BLaER1 treated with 17β-estradiol and CSF1 and Interleukin-3, amounts not matched to agents 10 nM and 100 nM (cell line): ENCODE results near the gene MAGEA10.
A peak's percentile ranks its signal among the peaks of the same experiment; 100 is the strongest.
"Not testable (repeated sequence)": the region's sequence is repeated elsewhere in the genome, so short reads cannot be mapped to it uniquely, and the experiment has no call there.

Experiments
- H3K27ac ChIP-seq, 11 experiments: shearing (Covaris generic); formaldehyde crosslinking; 2 replicates each; pipeline ENCODE4 v1.8.1; 2022
- H3K27me3 ChIP-seq, 11 experiments: shearing (Covaris generic); formaldehyde crosslinking; 2 replicates each; pipeline ENCODE4 v1.8.1; 2022
- H3K36me3 ChIP-seq, 11 experiments: shearing (Covaris generic); formaldehyde crosslinking; 2 replicates each; pipeline ENCODE4 v1.8.1; 2022
- H3K4me1 ChIP-seq, 10 experiments: shearing (Covaris generic); formaldehyde crosslinking; 2 replicates each; pipeline ENCODE4 v1.8.1; 2022
- H3K4me2 ChIP-seq, 11 experiments: shearing (Covaris generic); formaldehyde crosslinking; 2 replicates each; pipeline ENCODE4 v1.8.1; 2022
- H3K4me3 ChIP-seq, 10 experiments: shearing (Covaris generic); formaldehyde crosslinking; 2 replicates each; pipeline ENCODE4 v1.8.1; 2022
- H3K9ac ChIP-seq, 11 experiments: shearing (Covaris generic); formaldehyde crosslinking; 2 replicates each; pipeline ENCODE4 v1.8.1; 2022
- H3K9me3 ChIP-seq, 11 experiments: shearing (Covaris generic); formaldehyde crosslinking; replicated peaks in 1 of 11; 2 replicates each; pipeline ENCODE4 v1.8.1; 2022
- H4K20me1 ChIP-seq, 11 experiments: shearing (Covaris generic); formaldehyde crosslinking; 2 replicates each; pipeline ENCODE4 v1.8.1; 2022
- Cebpa-rat ChIP-seq, 11 experiments: shearing (Covaris generic); IDR thresholded peaks; 2 replicates each; pipeline ENCODE4 v1.8.1; 2022

Gene MAGEA10

GRCh38 chrX:152154050-152154449 lies 15.7 kb upstream of the MAGEA10 start:
- peaks cover 0 to 5% (median 0%) of the 10 kb centered on the region in 11 experiments; a peak in 4 of 22 replicates for H3K9me3 ChIP-seq
- H4K20me1 ChIP-seq = no peaks in the 10 kb centered on the region
- no peak overlapping the region for H3K9ac ChIP-seq
- TF ChIP-seq Cebpa-rat (IDR thresholded peaks at IDR 0.05) = no peak
- no peak overlapping the region for H3K27ac ChIP-seq
- H3K4me1 ChIP-seq = peaks cover 0 to 9% (median 0%) of the 10 kb centered on the region in 10 experiments; a peak in 3 of 20 replicates
- H3K4me2 ChIP-seq = no peak overlapping the region
- no peaks in the 10 kb centered on the region for H3K36me3 ChIP-seq
- H3K27me3 ChIP-seq = peaks cover 85 to 99% (median 96%) of the 10 kb centered on the region in 11 experiments
- H3K4me3 ChIP-seq = no peak overlapping the region

- Histone ChIP-seq H3K4me1 (peaks cover 0 to 9% (median 0%) of the 10 kb centered on the region in 10 experiments; a peak in 3 of 20 replicates), H3K36me3 (no peaks in the 10 kb centered on the region), H3K9ac (no peak overlapping the region), H4K20me1 (no peaks in the 10 kb centered on the region), H3K4me3 (no peak overlapping the region), H3K27ac (no peak overlapping the region), H3K4me2 (no peak overlapping the region), H3K27me3 (peaks cover 83 to 99% (median 96%) of the 10 kb centered on the region in 11 experiments), H3K9me3 (no peaks in the 10 kb centered on the region; a peak in 1 of 22 replicates)
- TF ChIP-seq Cebpa-rat (IDR thresholded peaks at IDR 0.05) = no peak
Measured at GRCh38 chrX:152151256-152151655, 12.9 kb upstream of the MAGEA10 start.

GRCh38 chrX:152149648-152150047 lies 11.3 kb upstream of the MAGEA10 start:
- Histone ChIP-seq H3K9me3 (no peaks in the 10 kb centered on the region; a peak in 1 of 22 replicates), H3K4me1 (peaks cover 0 to 9% (median 0%) of the 10 kb centered on the region in 10 experiments; a peak in 3 of 20 replicates), H3K4me2 (peak overlapping the region in 5 of 11 experiments; percentile 1 to 36 (median 20); a peak in 6 of 22 replicates), H3K36me3 (no peaks in the 10 kb centered on the region), H3K27ac (no peak overlapping the region), H4K20me1 (no peaks in the 10 kb centered on the region), H3K4me3 (no peak overlapping the region), H3K9ac (no peak overlapping the region), H3K27me3 (peaks cover 83 to 99% (median 96%) of the 10 kb centered on the region in 11 experiments)
- TF ChIP-seq Cebpa-rat (IDR thresholded peaks at IDR 0.05) = no peak

GRCh38 chrX:152139589-152139988 lies 1.2 kb upstream of the MAGEA10 start:
- Histone ChIP-seq H3K27ac (no peak overlapping the region), H3K4me3 (no peak overlapping the region)

GRCh38 chrX:152137771-152138387 lies 498 bp downstream of the MAGEA10 start:
- Histone ChIP-seq H3K9ac (no peak overlapping the region), H4K20me1 (peaks cover 0 to 8% (median 0%) of the 10 kb centered on the region in 11 experiments; a peak in 2 of 22 replicates), H3K4me2 (no peak overlapping the region), H3K4me3 (no peak overlapping the region), H3K9me3 (no peaks in the 10 kb centered on the region), H3K27ac (no peak overlapping the region), H3K27me3 (peaks cover 74 to 93% (median 89%) of the 10 kb centered on the region in 11 experiments), H3K36me3 (no peaks in the 10 kb centered on the region), H3K4me1 (peaks cover 0 to 9% (median 0%) of the 10 kb centered on the region in 10 experiments; a peak in 1 of 20 replicates)
- TF ChIP-seq Cebpa-rat (IDR thresholded peaks at IDR 0.05) = no peak

More at GRCh38 chrX:152139589-152139988, 1.2 kb upstream of the MAGEA10 start:
- Histone ChIP-seq H3K4me1 (peaks cover 0 to 9% (median 0%) of the 10 kb centered on the region in 10 experiments; a peak in 1 of 20 replicates), H3K36me3 (no peaks in the 10 kb centered on the region), H4K20me1 (peaks cover 0 to 8% (median 0%) of the 10 kb centered on the region in 11 experiments; a peak in 2 of 22 replicates), H3K27me3 (peaks cover 75 to 93% (median 89%) of the 10 kb centered on the region in 11 experiments), H3K9ac (no peak overlapping the region), H3K4me2 (no peak overlapping the region), H3K9me3 (no peaks in the 10 kb centered on the region)
- peak in 3 of 11 experiments; percentile 14 to 60 (median 59); a peak in 3 of 22 replicates for TF ChIP-seq Cebpa-rat (IDR thresholded peaks at IDR 0.05)

GRCh38 chrX:152136312-152136711 lies 2.1 kb downstream of the MAGEA10 start:
- Histone ChIP-seq H3K4me3 (no peak overlapping the region), H4K20me1 (peaks cover 0 to 8% (median 0%) of the 10 kb centered on the region in 11 experiments; a peak in 2 of 22 replicates), H3K9me3 (no peaks in the 10 kb centered on the region), H3K4me1 (peaks cover 0 to 9% (median 0%) of the 10 kb centered on the region in 10 experiments; a peak in 1 of 20 replicates), H3K4me2 (peak overlapping the region in 1 of 11 experiments; percentile 7; a peak in 2 of 22 replicates), H3K27ac (no peak overlapping the region), H3K9ac (no peak overlapping the region), H3K27me3 (peaks cover 76 to 93% (median 90%) of the 10 kb centered on the region in 11 experiments), H3K36me3 (no peaks in the 10 kb centered on the region)
- TF ChIP-seq Cebpa-rat (IDR thresholded peaks at IDR 0.05) = no peak

- Histone ChIP-seq H4K20me1 (peaks cover 0 to 8% (median 0%) of the 10 kb centered on the region in 11 experiments; a peak in 2 of 22 replicates), H3K27ac (no peak overlapping the region), H3K9ac (no peak overlapping the region), H3K4me1 (peaks cover 0 to 8% (median 0%) of the 10 kb centered on the region in 10 experiments; a peak in 1 of 20 replicates), H3K9me3 (no peaks in the 10 kb centered on the region), H3K4me3 (no peak overlapping the region), H3K4me2 (no peak overlapping the region), H3K36me3 (no peaks in the 10 kb centered on the region), H3K27me3 (peaks cover 82 to 98% (median 95%) of the 10 kb centered on the region in 11 experiments)
- no peak for TF ChIP-seq Cebpa-rat (IDR thresholded peaks at IDR 0.05)
Measured at GRCh38 chrX:152131525-152131924, 6.9 kb downstream of the MAGEA10 start.

- H3K27me3 ChIP-seq = peaks cover 74 to 98% (median 93%) of the 10 kb centered on the region in 11 experiments
- H3K4me1 ChIP-seq, H3K9me3 ChIP-seq, H3K36me3 ChIP-seq, H4K20me1 ChIP-seq, H3K27ac ChIP-seq, H3K4me2 ChIP-seq, H3K9ac ChIP-seq, H3K4me3 ChIP-seq: not testable (repeated sequence)
Measured at GRCh38 chrX:152129069-152129844, 9.1 kb downstream of the MAGEA10 start.

GRCh38 chrX:152117305-152117704 lies 21.1 kb downstream of the MAGEA10 start:
- H3K4me3 ChIP-seq = no peak overlapping the region
- H3K27me3 ChIP-seq = peaks cover 43 to 71% (median 60%) of the 10 kb centered on the region in 11 experiments
- H4K20me1 ChIP-seq = peaks cover 0 to under 1% (median 0%) of the 10 kb centered on the region in 11 experiments; a peak in 4 of 22 replicates
- no peak overlapping the region for H3K4me2 ChIP-seq
- no peaks in the 10 kb centered on the region for H3K4me1 ChIP-seq
- H3K27ac ChIP-seq = no peak overlapping the region
- no peaks in the 10 kb centered on the region for H3K36me3 ChIP-seq
- no peak for TF ChIP-seq Cebpa-rat (IDR thresholded peaks at IDR 0.05)
- H3K9me3 ChIP-seq = no peaks in the 10 kb centered on the region
- H3K9ac ChIP-seq = no peak overlapping the region
